GM13977 (cell line): Measurements from ENCODE around the gene TECPR1.

Source experiments
- DNase-seq: peaks from one replicate; pipeline ENCODE4 v3.0.0; 2012; ENCODE audit warnings: low spot score
- CTCF ChIP-seq: IDR thresholded peaks from 2 replicates; pipeline ENCODE4 v1.5.1; 2012; ENCODE audit warnings: mild to moderate bottlenecking, control low read depth; ENCODE audit not compliant: insufficient read depth; ENCODE audit errors: extremely low read depth, missing control alignments
- in situ Hi-C: fragments of 300-500 bp; cut with MboI; formaldehyde crosslinking; loops from one replicate; pipeline ENCODE4 v1.12.0; 2022; ENCODE audit warnings: low sequenced_read_pairs, low pct_unique_long_range_greater_than_20kb, mixed read lengths, inconsistent platforms; ENCODE audit not compliant: unreplicated experiment

Gene TECPR1

GRCh38 chr7:98180751-98181150 lies 71.3 kb downstream of the TECPR1 start:
- no peak for TF ChIP-seq CTCF
- in situ Hi-C loops = no loop called here

GRCh38 chr7:98178762-98179490 lies 73.1 kb downstream of the TECPR1 start:
- in situ Hi-C loops = no loop called here
- DNase-seq = no peak
- TF ChIP-seq CTCF = no peak

More at GRCh38 chr7:98180751-98181150, 71.3 kb downstream of the TECPR1 start:
- DNase-seq = no peak

GRCh38 chr7:98178321-98178720 lies 73.7 kb downstream of the TECPR1 start:
- TF ChIP-seq CTCF = no peak
- DNase-seq = no peak
- in situ Hi-C loops = no loop called here

- no peak for TF ChIP-seq CTCF
- DNase-seq = no peak
- in situ Hi-C loops = no loop called here
These were observed 74.5 kb downstream of the TECPR1 start for GRCh38 chr7:98177553-98177952.

- in situ Hi-C loops = no loop called here
- DNase-seq = no peak
- no peak for TF ChIP-seq CTCF
These were observed 76.6 kb downstream of the TECPR1 start for GRCh38 chr7:98175260-98175940.

- no peak for DNase-seq
- TF ChIP-seq CTCF = no peak
- in situ Hi-C loops = no loop called here
These were observed 77.4 kb downstream of the TECPR1 start for GRCh38 chr7:98174334-98175259.
